GM12878 (cell line): Measurements from ENCODE around the gene SMIM28. TPM values are rescaled to one million over a fixed set of nuclear protein-coding genes. Genes with fewer than 3 reads are reported as not detected.

ENCODE experiments used
- ATAC-seq: fragments of 200-7000 bp; cut with Tn5 transposase; 3 replicates; pipeline ENCODE4 v1.9.1; 2020; ENCODE audit warnings: mild to moderate bottlenecking, moderate library complexity
- BruUV-seq: library from RNA; stranded (reverse); fragments of 400-500 nt; replicated peaks from 2 replicates; lab custom pipeline; 2021; lab: Mats Ljungman, UMichigan
- CTCF ChIA-PET: fragments of 300-600 bp; sonication (Branson Sonifier 250); formaldehyde crosslinking; extraction: SDS; loops from one replicate; lab custom pipeline; 2021; ENCODE audit warnings: inconsistent platforms; lab: Yijun Ruan, JAX
- POLR2A ChIA-PET: fragments of 350-600 bp; formaldehyde crosslinking; extraction: SDS; loops from one replicate; lab custom pipeline; 2021; ENCODE audit warnings: inconsistent platforms; lab: Charles Lee
- RAD21 ChIA-PET: fragments of 300-600 bp; sonication (Branson Sonifier 250); formaldehyde crosslinking; loops from one replicate; lab custom pipeline; 2023; ENCODE audit warnings: antibody characterized with exemption; ENCODE audit not compliant: unreplicated experiment; lab: Charles Lee
- SMC1A ChIA-PET: fragments of 300-600 bp; sonication (Branson Sonifier 250); formaldehyde crosslinking; loops from one replicate; lab custom pipeline; 2023; ENCODE audit not compliant: unreplicated experiment, uncharacterized antibody; lab: Charles Lee
- DNase-seq: peaks from one replicate; pipeline ENCODE4 v3.0.0-alpha.2; 2011; ENCODE audit warnings: low read depth, low spot score
- FAIRE-seq: peaks from 3 replicates; lab custom pipeline; 2011; peaks lifted over from hg19 to GRCh38; lab: Jason Lieb, UNC
- H2AFZ ChIP-seq: 2 replicates; pipeline ENCODE4 v1.6.0; 2011; ENCODE audit warnings: low read depth, low read length, control low read depth; ENCODE audit not compliant: control insufficient read depth
- H3K27ac ChIP-seq: 2 replicates; pipeline ENCODE4 v1.5.1; 2011; ENCODE audit warnings: control low read depth; ENCODE audit not compliant: control insufficient read depth, insufficient read depth
- H3K27me3 ChIP-seq, 2 experiments: replicated peaks in 1 of 2; 2 replicates each; pipeline versions ENCODE4 v1.6.0 to v1.6.1; 2011; ENCODE audit warnings: low read length in 1 of 2; ENCODE audit not compliant: control insufficient read depth in 2 of 2, insufficient read depth in 2 of 2
- H3K36me3 ChIP-seq, 2 experiments: 2 replicates each; pipeline ENCODE4 v1.5.1; 2011; ENCODE audit warnings: low read length in 1 of 2; ENCODE audit not compliant: control insufficient read depth in 2 of 2, insufficient read depth in 2 of 2
- H3K4me1 ChIP-seq: 2 replicates; pipeline ENCODE4 v1.6.1; 2011; ENCODE audit warnings: mild to moderate bottlenecking, low read length, moderate library complexity, mixed read lengths; ENCODE audit not compliant: control insufficient read depth, insufficient read depth
- H3K4me2 ChIP-seq: 2 replicates; pipeline ENCODE4 v1.6.0; 2011; ENCODE audit warnings: control low read depth; ENCODE audit not compliant: control insufficient read depth, insufficient read depth
- H3K4me3 ChIP-seq: fragments of 200-600 bp; sonication (generic); 2 replicates; pipeline ENCODE4 v1.5.1; 2016
- H3K79me2 ChIP-seq: 2 replicates; pipeline ENCODE4 v1.6.0; 2011; ENCODE audit warnings: low read length; ENCODE audit not compliant: control insufficient read depth, insufficient read depth
- H3K9ac ChIP-seq: 2 replicates; pipeline ENCODE4 v1.8.0; 2011; ENCODE audit warnings: low read length, control low read depth, mixed read lengths; ENCODE audit not compliant: control insufficient read depth, insufficient read depth
- H3K9me3 ChIP-seq: replicated peaks from 3 replicates; pipeline ENCODE4 v1.5.1; 2011; ENCODE audit warnings: mild to moderate bottlenecking, low read length; ENCODE audit not compliant: control insufficient read depth, insufficient read depth
- H4K20me1 ChIP-seq: 2 replicates; pipeline ENCODE4 v1.6.0; 2011; ENCODE audit not compliant: control insufficient read depth, insufficient read depth
- BHLHE40 ChIP-seq, 2 experiments: fragments of 450-650 bp in 1 of 2; IDR thresholded peaks; 2 replicates each; pipeline ENCODE4 v1.6.1; 2011 to 2017; ENCODE audit warnings: low read depth in 2 of 2, borderline replicate concordance in 1 of 2, improper control_type of control experiment in 1 of 2, low read length in 1 of 2, mild to moderate bottlenecking in 1 of 2
- CBX3 ChIP-seq: fragments of 200-600 bp; sonication (generic); IDR thresholded peaks from 2 replicates; pipeline ENCODE4 v1.6.1; 2016; ENCODE audit warnings: low read depth, borderline replicate concordance
- CREB1 ChIP-seq: IDR thresholded peaks from 2 replicates; pipeline ENCODE4 v1.6.1; 2012; ENCODE audit warnings: low read depth, mild to moderate bottlenecking, inconsistent platforms
- DPF2 ChIP-seq: fragments of 450-650 bp; IDR thresholded peaks from 2 replicates; pipeline ENCODE4 v1.6.1; 2017; ENCODE audit warnings: mild to moderate bottlenecking
- GATAD2B ChIP-seq: fragments of 450-650 bp; conservative IDR thresholded peaks from 2 replicates; pipeline ENCODE4 v1.6.1; 2017; ENCODE audit warnings: low read depth, mild to moderate bottlenecking, moderate library complexity
- JUND ChIP-seq: IDR thresholded peaks from 2 replicates; pipeline ENCODE4 v1.6.1; 2012; ENCODE audit warnings: low read depth, mild to moderate bottlenecking, low read length, improper control_type of control experiment, moderate library complexity
- KLF5 ChIP-seq: fragments of 450-650 bp; IDR thresholded peaks from 2 replicates; pipeline ENCODE4 v1.6.1; 2014; ENCODE audit warnings: mild to moderate bottlenecking; ENCODE audit not compliant: partially characterized antibody
- MYC ChIP-seq: IDR thresholded peaks from 2 replicates; pipeline ENCODE4 v1.6.1; 2011; ENCODE audit warnings: mild to moderate bottlenecking, low read length, moderate library complexity, inconsistent platforms; ENCODE audit not compliant: insufficient read depth, insufficient replicate concordance, insufficient read length, severe bottlenecking
- NBN ChIP-seq: fragments of 450-650 bp; IDR thresholded peaks from 2 replicates; pipeline ENCODE4 v1.6.1; 2016
- NFXL1 ChIP-seq: fragments of 450-650 bp; IDR thresholded peaks from 2 replicates; pipeline ENCODE4 v1.6.1; 2017; ENCODE audit warnings: antibody characterized with exemption, mild to moderate bottlenecking, borderline replicate concordance
- PAX8 ChIP-seq: fragments of 450-650 bp; IDR thresholded peaks from 2 replicates; pipeline ENCODE4 v1.6.1; 2017; ENCODE audit warnings: mild to moderate bottlenecking, moderate library complexity
- POLR2AphosphoS2 ChIP-seq: IDR thresholded peaks from 2 replicates; pipeline ENCODE4 v1.6.1; 2011; ENCODE audit warnings: low read depth, mild to moderate bottlenecking, low read length, improper control_type of control experiment, moderate library complexity
- POU2F2 ChIP-seq: IDR thresholded peaks from 3 replicates; pipeline ENCODE4 v1.6.1; 2011; ENCODE audit warnings: low read depth, mild to moderate bottlenecking, low read length, borderline replicate concordance
- SKIL ChIP-seq: fragments of 450-650 bp; IDR thresholded peaks from 2 replicates; pipeline ENCODE4 v1.6.1; 2017; ENCODE audit warnings: mild to moderate bottlenecking, low read depth, inconsistent platforms; ENCODE audit not compliant: poor library complexity, severe bottlenecking
- SMARCA5 ChIP-seq: fragments of 450-650 bp; IDR thresholded peaks from 2 replicates; pipeline ENCODE4 v1.6.1; 2017; ENCODE audit warnings: mild to moderate bottlenecking
- TAF1 ChIP-seq: IDR thresholded peaks from 2 replicates; pipeline ENCODE4 v1.6.1; 2011; ENCODE audit warnings: mild to moderate bottlenecking, low read depth, low read length, borderline replicate concordance
- ZBTB33 ChIP-seq: fragments of 450-650 bp; IDR thresholded peaks from 2 replicates; pipeline ENCODE4 v1.6.1; 2017; ENCODE audit warnings: mild to moderate bottlenecking
- ZSCAN29 ChIP-seq: fragments of 450-650 bp; IDR thresholded peaks from 2 replicates; pipeline ENCODE4 v1.6.1; 2017; ENCODE audit warnings: mild to moderate bottlenecking, moderate library complexity
- WGBS: methylation state at CpG from one replicate; pipeline ENCODE4 v1.1.6; 2016; ENCODE audit warnings: low lambda C conversion rate; ENCODE audit not compliant: insufficient replicate concordance, insufficient coverage; ENCODE audit errors: missing lambda C conversion rate; 5-methylcytosine and 5-hydroxymethylcytosine counted together
- in situ Hi-C: fragments of 300-500 bp; cut with MboI; formaldehyde crosslinking; loops from 9 replicates; pipeline ENCODE4 v1.14.3; 2018; ENCODE audit warnings: mixed read lengths
- intact Hi-C: fragments of 100-400 bp; cut with micrococcal nuclease; formaldehyde crosslinking; loops from one replicate; pipeline ENCODE4 v1.14.2; 2022; ENCODE audit not compliant: unreplicated experiment
- polyA plus RNA-seq, 11 experiments: library from polyadenylated mRNA; depleted of rRNA in 4 of 11; unstranded in 6 of 11; stranded (reverse) in 5 of 11; fragments of >200 nt; fragmentation: Nextera tagmentation in 4 of 11; fragmentation: Illumina TruSeq in 1 of 11; extraction: Ambion mirVana in 4 of 11; extraction: Trizol in 1 of 11; gene quantifications; 1 replicate in 1 of 11; 2 replicates in 10 of 11; pipeline versions ENCODE4 v1.2.1 to v1.2.3, GENCODE V29; 2011 to 2016; ENCODE audit warnings: inconsistent platforms in 2 of 11, missing spikeins in 2 of 11, low read depth in 1 of 11
- total RNA-seq, 4 experiments: library from RNA; depleted of rRNA in 3 of 4; stranded (reverse); fragments of >200 nt in 3 of 4; fragmentation: Illumina TruSeq in 1 of 4; extraction: Trizol in 1 of 4; gene quantifications; 2 replicates each; pipeline versions ENCODE4 v1.2.1 to v1.2.3, GENCODE V29; 2013 to 2021

Gene SMIM28
- total and polyA plus RNA-seq, 10 of the 15 experiments (the other 5 are each of a cell fraction or from before 2014, with no cell fraction given), result not detected

DNA sequence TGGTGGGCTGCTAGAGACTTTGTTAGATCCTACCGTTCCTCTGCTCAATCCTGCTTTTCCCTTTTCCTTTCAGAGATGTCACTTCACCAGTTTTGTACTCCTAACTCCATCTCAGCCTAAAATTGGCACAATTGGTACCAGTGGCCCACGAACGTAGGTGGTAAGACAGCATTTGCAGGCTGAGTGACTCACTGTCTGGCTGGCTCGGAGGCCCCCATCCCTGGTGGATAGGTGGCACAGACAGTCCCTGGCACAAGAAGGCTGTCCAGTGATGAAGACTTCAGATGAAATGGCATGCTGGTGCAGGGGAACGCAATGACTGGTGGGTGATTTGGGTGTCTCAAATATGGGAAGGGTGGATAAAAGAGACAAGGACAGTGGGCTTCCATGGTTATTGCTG lies 37.4 kb downstream of the SMIM28 start:
- Histone ChIP-seq H4K20me1 (no peaks in the 10 kb centered on the region), H3K4me1 (peaks cover 6% of the 10 kb centered on the region; the same call in 1 of the 2 replicates), H3K27me3 (no peaks in the 10 kb centered on the region), H2AFZ (no peak overlapping the region), H3K79me2 (no peaks in the 10 kb centered on the region), H3K9me3 (no peaks in the 10 kb centered on the region; the same call in 2 of the 3 replicates), H3K9ac (no peak overlapping the region), H3K36me3 (peaks cover 0 to 2% of the 10 kb centered on the region in 2 experiments; a peak in 1 of 4 replicates), H3K4me2 (no peak overlapping the region), H3K4me3 (no peak overlapping the region), H3K27ac (no peak overlapping the region)
- no peak for TF ChIP-seq ZSCAN29
- TF ChIP-seq GATAD2B, result no peak
- no peak for TF ChIP-seq NFXL1
- no peak for TF ChIP-seq POU2F2
- no peak for TF ChIP-seq POLR2AphosphoS2
- TF ChIP-seq PAX8, result no peak
- TF ChIP-seq KLF5, result no peak
- TF ChIP-seq TAF1, result no peak
- TF ChIP-seq NBN, result no peak
- no peak for TF ChIP-seq MYC
- TF ChIP-seq SMARCA5, result no peak
- no peak for TF ChIP-seq ZBTB33
- TF ChIP-seq CBX3, result no peak
- TF ChIP-seq DPF2, result no peak
- TF ChIP-seq CREB1, result no peak
- no peak for TF ChIP-seq SKIL
- TF ChIP-seq JUND, result no peak
- TF ChIP-seq BHLHE40 (IDR thresholded peaks at IDR 0.05; ENCODE audit: borderline replicate concordance in 1 of 2, low read depth in 2 of 2, low read length in 1 of 2), result no peak
- in situ Hi-C loops, result no loop called here
- ATAC-seq, result no peak
- 100% methylated on average over 5 of the region's 5 CpGs for WGBS
- SMC1A ChIA-PET, result interaction anchor here (0.8 to 1.3 kb wide), 3 partner anchors 9 to 94 kb away, joined by 3 to 5 read pairs (median 3); no protein-coding TSS in a partner anchor
- intact Hi-C loops, result no loop called here
- BruUV-seq, result no TSS peak
- POLR2A ChIA-PET, result no interaction called here
- FAIRE-seq, result no peak
- CTCF ChIA-PET, result interaction anchor here (0.7 to 2.2 kb wide), 3 partner anchors 9 to 92 kb away, joined by 3 to 5 read pairs (median 5); no protein-coding TSS in a partner anchor
- RAD21 ChIA-PET, result no interaction called here
- DNase-seq, result no peak
